HEK293T (cell line): ENCODE data around the gene NOTCH1.

ENCODE experiments used
- CTCF ChIA-PET: fragments of 350-600 bp; formaldehyde crosslinking; extraction: SDS; loops from one replicate; lab custom pipeline; 2021; ENCODE audit warnings: antibody characterized with exemption, inconsistent platforms; lab: Yijun Ruan, JAX
- POLR2A ChIA-PET: fragments of 350-600 bp; formaldehyde crosslinking; extraction: SDS; loops from one replicate; lab custom pipeline; 2020; ENCODE audit warnings: antibody characterized with exemption, inconsistent platforms; lab: Yijun Ruan, JAX
- DNase-seq: peaks from one replicate; pipeline ENCODE4 v3.0.0; 2012; ENCODE audit warnings: mixed read lengths; ENCODE audit errors: extremely low spot score
- ARNT ChIP-seq: fragments of 450-650 bp; IDR thresholded peaks from 2 replicates; pipeline ENCODE4 v1.6.1; 2017; ENCODE audit warnings: mild to moderate bottlenecking
- BHLHE40 ChIP-seq: fragments of 450-650 bp; IDR thresholded peaks from 2 replicates; pipeline ENCODE4 v1.6.1; 2016; ENCODE audit warnings: mild to moderate bottlenecking, moderate library complexity, borderline replicate concordance
- CTBP1 ChIP-seq: fragments of 450-650 bp; IDR thresholded peaks from 2 replicates; pipeline ENCODE4 v1.6.1; 2016; ENCODE audit warnings: borderline replicate concordance
- ELF4 ChIP-seq: fragments of 450-650 bp; IDR thresholded peaks from 2 replicates; pipeline ENCODE4 v1.6.1; 2017; ENCODE audit warnings: antibody characterized with exemption
- FOXA1 ChIP-seq: fragments of 450-650 bp; IDR thresholded peaks from 2 replicates; pipeline ENCODE4 v1.6.1; 2016; ENCODE audit warnings: mild to moderate bottlenecking
- FOXK2 ChIP-seq: fragments of 450-650 bp; IDR thresholded peaks from 2 replicates; pipeline ENCODE4 v1.6.1; 2016; ENCODE audit warnings: mild to moderate bottlenecking
- FOXM1 ChIP-seq: fragments of 450-650 bp; IDR thresholded peaks from 2 replicates; pipeline ENCODE4 v1.6.1; 2017; ENCODE audit warnings: mild to moderate bottlenecking, borderline replicate concordance
- HDGF ChIP-seq: fragments of 450-650 bp; IDR thresholded peaks from 2 replicates; pipeline ENCODE4 v1.6.1; 2017; ENCODE audit warnings: antibody characterized with exemption, borderline replicate concordance
- L3MBTL2 ChIP-seq: fragments of 450-650 bp; conservative IDR thresholded peaks from 2 replicates; pipeline ENCODE4 v1.6.1; 2016; ENCODE audit warnings: mild to moderate bottlenecking
- LEF1 ChIP-seq: fragments of 450-650 bp; IDR thresholded peaks from 2 replicates; pipeline ENCODE4 v1.6.1; 2017; ENCODE audit warnings: mild to moderate bottlenecking, borderline replicate concordance
- NFRKB ChIP-seq: fragments of 450-650 bp; IDR thresholded peaks from 2 replicates; pipeline ENCODE4 v1.6.1; 2016; ENCODE audit warnings: mild to moderate bottlenecking, moderate library complexity
- SP1 ChIP-seq: fragments of 450-650 bp; IDR thresholded peaks from 2 replicates; pipeline ENCODE4 v1.6.1; 2017
- SUZ12 ChIP-seq: fragments of 450-650 bp; IDR thresholded peaks from 2 replicates; pipeline ENCODE4 v1.6.1; 2016; ENCODE audit warnings: mild to moderate bottlenecking
- TARDBP ChIP-seq: fragments of 450-650 bp; IDR thresholded peaks from 2 replicates; pipeline ENCODE4 v1.6.1; 2016
- ZNF384 ChIP-seq: fragments of 450-650 bp; IDR thresholded peaks from 2 replicates; pipeline ENCODE4 v1.6.1; 2016
- TF ChIP-seq, protein P1 (sequence below): fragments of 450-650 bp; IDR thresholded peaks from 2 replicates; pipeline ENCODE4 v1.6.1; 2016

Gene NOTCH1

DNA sequence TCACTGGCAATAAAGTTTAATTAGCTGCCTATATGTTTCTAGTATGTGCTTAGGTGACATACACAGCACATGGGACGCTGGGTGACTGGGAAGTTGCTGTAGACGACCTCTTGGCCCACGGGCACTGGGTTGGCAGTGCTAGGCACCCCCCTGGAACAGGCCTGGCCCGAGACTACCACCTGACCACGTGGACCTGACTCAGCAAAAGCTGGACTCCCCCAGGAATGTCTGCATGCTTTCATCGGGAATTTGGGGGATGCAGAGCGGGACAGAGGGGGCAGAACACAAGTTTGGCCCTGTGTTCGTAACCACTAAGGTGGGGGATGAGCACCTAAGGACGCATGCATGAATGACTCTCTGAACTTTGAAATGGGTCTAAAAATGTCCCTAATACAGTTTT is 89.6 kb downstream of the NOTCH1 start:
- DNase-seq = no peak
- no peak for TF ChIP-seq FOXM1
- no peak for TF ChIP-seq ELF4
- no peak for TF ChIP-seq ARNT
- TF ChIP-seq, protein P1, sequence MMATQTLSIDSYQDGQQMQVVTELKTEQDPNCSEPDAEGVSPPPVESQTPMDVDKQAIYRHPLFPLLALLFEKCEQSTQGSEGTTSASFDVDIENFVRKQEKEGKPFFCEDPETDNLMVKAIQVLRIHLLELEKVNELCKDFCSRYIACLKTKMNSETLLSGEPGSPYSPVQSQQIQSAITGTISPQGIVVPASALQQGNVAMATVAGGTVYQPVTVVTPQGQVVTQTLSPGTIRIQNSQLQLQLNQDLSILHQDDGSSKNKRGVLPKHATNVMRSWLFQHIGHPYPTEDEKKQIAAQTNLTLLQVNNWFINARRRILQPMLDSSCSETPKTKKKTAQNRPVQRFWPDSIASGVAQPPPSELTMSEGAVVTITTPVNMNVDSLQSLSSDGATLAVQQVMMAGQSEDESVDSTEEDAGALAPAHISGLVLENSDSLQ = no peak
- no peak for TF ChIP-seq ZNF384
- no peak for TF ChIP-seq SUZ12
- no peak for TF ChIP-seq CTBP1
- no peak for TF ChIP-seq BHLHE40
- TF ChIP-seq HDGF = no peak
- no peak for TF ChIP-seq NFRKB
- no peak for TF ChIP-seq FOXK2
- ChIA-PET POLR2A (no interaction called here), CTCF (no interaction called here)

DNA sequence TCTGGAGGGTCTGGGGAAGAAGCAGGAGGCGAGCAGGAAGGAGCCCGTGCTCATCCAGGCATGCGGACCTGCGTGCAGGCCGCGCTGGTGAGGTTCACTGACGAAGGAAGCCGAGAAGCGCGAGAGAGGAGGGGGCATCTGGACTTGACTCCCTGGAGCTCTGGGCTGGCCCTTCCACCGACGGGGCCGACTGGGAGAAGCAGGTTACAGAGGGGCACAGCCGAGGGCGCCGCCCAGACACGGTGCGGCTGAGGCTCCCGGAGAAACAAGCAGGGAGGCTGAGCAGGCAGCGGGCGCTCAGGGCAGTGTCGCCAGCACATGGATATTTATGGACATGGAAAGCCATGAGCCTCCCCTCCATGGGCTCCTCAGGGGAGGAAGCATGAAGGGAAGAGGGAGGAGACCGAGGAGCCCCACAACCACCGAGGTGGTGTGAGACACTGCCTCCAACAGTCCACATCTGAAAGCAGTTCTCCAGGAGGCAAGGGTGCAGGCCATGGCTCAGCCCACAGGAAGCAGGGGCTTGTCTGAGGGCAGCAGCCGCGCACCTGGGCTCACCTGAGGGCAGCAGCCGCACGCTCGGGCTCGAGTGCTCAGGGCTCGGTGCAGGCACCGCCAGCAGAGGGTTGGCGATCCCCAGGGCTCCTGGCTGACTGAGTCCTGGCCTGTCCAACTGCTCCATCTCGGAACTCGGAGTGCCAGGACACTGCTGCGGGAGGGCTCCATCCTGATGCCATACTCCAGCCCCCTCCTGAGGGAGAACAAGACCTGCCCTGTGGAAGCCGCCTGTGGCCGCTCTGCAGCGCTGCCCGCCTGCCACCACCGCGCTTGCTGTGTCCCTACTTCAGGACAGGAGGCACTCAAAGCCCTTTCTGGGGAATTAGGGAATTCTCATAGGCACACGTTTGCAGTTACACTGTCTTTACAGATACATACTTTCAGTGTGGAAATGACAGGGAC is 90.5 kb downstream of the NOTCH1 start:
- ChIA-PET POLR2A (no interaction called here), CTCF (no interaction called here)
- no peak for DNase-seq
- no peak for TF ChIP-seq LEF1
- no peak for TF ChIP-seq ARNT
- no peak for TF ChIP-seq SUZ12
- no peak for TF ChIP-seq CTBP1
- TF ChIP-seq L3MBTL2 = no peak
- no peak for TF ChIP-seq FOXM1
- TF ChIP-seq, protein P1 = no peak
- TF ChIP-seq HDGF = no peak
- no peak for TF ChIP-seq ZNF384
- TF ChIP-seq FOXA1 = no peak
- TF ChIP-seq SP1 = no peak
- TF ChIP-seq BHLHE40 = no peak
- no peak for TF ChIP-seq TARDBP
- TF ChIP-seq FOXK2 = no peak
- TF ChIP-seq NFRKB = no peak
- TF ChIP-seq ELF4 = no peak

DNA sequence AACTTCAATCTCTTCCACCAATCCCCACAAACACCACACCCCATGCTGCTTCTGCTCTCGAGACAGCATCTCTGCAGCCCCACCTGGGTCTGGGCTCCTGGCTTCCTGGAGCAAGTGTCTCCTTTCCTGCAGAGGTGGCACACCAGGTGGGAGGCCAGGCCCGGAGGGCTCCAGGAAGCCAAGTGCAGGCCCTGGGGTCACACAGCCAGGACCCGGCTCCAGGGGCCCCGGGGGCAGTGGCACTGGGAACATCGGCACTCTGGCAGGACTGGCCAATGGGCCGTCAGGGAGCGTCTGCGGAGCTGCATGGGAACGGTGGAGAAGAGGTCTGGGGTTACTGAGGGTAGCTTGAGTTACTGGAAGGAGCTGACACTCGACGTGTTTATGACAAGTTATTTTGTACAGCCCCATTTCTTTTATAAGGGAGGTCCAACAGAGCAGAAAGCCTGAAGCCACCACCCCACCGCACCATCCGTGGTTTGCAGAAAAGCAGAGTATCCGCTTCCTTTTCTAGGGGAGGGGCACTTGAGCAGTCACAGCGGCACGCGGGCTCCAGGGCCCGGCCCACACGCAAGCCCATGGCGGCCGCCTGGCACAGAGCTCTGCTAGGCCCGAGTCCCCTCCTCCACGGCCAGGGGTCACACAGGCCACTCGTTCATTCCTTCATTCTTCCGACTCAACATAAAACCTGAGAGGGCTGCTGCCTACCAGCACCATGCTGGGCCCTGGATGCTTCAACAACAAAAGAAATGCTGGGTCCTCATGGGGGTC is 91.6 kb downstream of the NOTCH1 start:
- ChIA-PET POLR2A (no interaction called here), CTCF (no interaction called here)
- no peak for TF ChIP-seq LEF1
- TF ChIP-seq FOXK2 = no peak
- TF ChIP-seq FOXA1 = no peak
- no peak for TF ChIP-seq FOXM1
- TF ChIP-seq HDGF = no peak
- TF ChIP-seq ZNF384 = no peak
- no peak for TF ChIP-seq NFRKB
- TF ChIP-seq ARNT = no peak
- TF ChIP-seq, protein P1 = no peak
- TF ChIP-seq L3MBTL2 = no peak
- no peak for TF ChIP-seq TARDBP
- no peak for TF ChIP-seq ELF4
- no peak for TF ChIP-seq SP1
- no peak for TF ChIP-seq SUZ12
- no peak for TF ChIP-seq BHLHE40
- TF ChIP-seq CTBP1 = no peak
- DNase-seq = no peak

DNA sequence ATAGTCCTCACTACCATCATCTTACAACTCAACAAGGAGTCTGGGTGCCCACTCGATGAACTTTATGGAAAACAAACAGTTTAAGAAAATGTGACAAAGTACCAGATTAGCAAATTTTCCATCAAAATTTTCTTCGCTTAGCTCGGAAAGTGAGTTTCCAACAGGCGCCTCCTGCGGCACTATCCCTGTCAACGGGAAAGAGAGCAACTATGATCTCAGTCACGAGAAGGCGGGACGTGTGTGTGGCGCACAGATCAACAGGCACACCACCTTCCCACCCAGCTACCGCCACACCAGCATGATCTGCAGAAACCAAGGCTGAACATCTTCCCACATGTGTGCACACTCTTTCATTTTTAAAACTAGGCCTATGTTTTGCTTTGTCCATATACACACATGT is 92.5 kb downstream of the NOTCH1 start:
- TF ChIP-seq FOXA1 (no peak), FOXK2 (no peak), LEF1 (no peak), TARDBP (no peak), ARNT (no peak), FOXM1 (no peak), CTBP1 (no peak), ZNF384 (no peak), NFRKB (no peak), HDGF (no peak), SP1 (no peak), L3MBTL2 (no peak)
- DNase-seq = no peak
- CTCF ChIA-PET = no interaction called here
- POLR2A ChIA-PET = no interaction called here

DNA sequence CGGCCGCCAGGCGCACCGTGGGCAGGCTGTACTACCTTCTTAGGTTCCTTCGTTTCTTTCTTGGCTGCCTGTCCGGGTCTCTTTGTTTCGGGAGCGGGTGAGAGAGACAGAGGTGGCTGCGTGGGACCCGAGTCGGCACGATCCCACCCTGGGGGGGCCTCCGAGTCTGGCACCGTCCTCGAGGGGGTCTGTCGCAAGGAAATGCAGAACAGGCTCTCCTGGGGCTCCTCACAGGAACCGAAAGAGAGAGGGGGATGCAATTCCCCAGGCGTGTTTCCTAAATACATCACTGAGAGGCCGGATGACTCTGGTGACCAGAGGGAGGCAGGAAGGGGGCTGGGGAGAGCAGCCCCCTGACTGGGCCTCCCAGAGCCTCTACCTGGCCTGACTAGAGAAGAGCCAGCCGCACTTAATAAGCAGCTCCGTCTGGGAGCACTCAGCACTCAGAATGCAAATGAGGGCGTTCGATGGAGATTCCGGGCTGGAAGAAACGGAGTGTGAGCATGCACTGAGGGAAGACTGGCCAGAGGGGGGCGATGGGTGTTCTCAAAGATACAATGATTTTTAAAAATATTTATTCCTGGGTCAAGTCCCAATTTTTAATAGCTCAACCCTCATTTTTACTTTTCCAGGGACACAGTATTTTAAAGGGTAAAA is 94.5 kb downstream of the NOTCH1 start:
- ChIA-PET POLR2A (no interaction called here), CTCF (interaction anchor here (0.7 kb wide), 1 partner anchor 127 kb away, joined by 3 read pairs; no protein-coding TSS in a partner anchor)
- TF ChIP-seq SP1 = no peak
- TF ChIP-seq ARNT = no peak
- no peak for TF ChIP-seq FOXA1
- TF ChIP-seq BHLHE40 = no peak
- TF ChIP-seq NFRKB = no peak
- TF ChIP-seq ZNF384 = no peak
- no peak for TF ChIP-seq LEF1
- DNase-seq = no peak
